HEK293 (cell line): ENCODE data around the gene HMOX1.

Source experiments
- ELK4 ChIP-seq: IDR thresholded peaks from 2 replicates; pipeline ENCODE4 v1.6.1; 2011; ENCODE audit warnings: mild to moderate bottlenecking, low read depth, low read length, borderline replicate concordance
- MEIS1 ChIP-seq: sonication (generic); formaldehyde crosslinking; IDR thresholded peaks from 2 replicates; pipeline ENCODE4 v1.8.1; 2022; ENCODE audit warnings: missing genetic modification reagents, mild to moderate bottlenecking, borderline replicate concordance
- REST ChIP-seq: fragments of 450-650 bp; formaldehyde crosslinking; IDR thresholded peaks from 2 replicates; pipeline ENCODE4 v1.5.1; 2016; ENCODE audit warnings: missing biosample characterization, missing genetic modification characterization
- SCRT2 ChIP-seq: fragments of 450-650 bp; formaldehyde crosslinking; IDR thresholded peaks from 2 replicates; pipeline ENCODE4 v1.5.1; 2016; ENCODE audit warnings: missing biosample characterization, missing genetic modification characterization
- SETDB1 ChIP-seq: IDR thresholded peaks from one replicate; pipeline ENCODE4 v1.6.1; 2017; ENCODE audit warnings: mild to moderate bottlenecking, low read length, moderate library complexity, mixed read lengths; ENCODE audit not compliant: insufficient read length
- ZNF239 ChIP-seq: fragments of 450-650 bp; formaldehyde crosslinking; IDR thresholded peaks from 2 replicates; pipeline ENCODE4 v1.5.1; 2016; ENCODE audit warnings: missing biosample characterization, missing genetic modification characterization
- ZNF416 ChIP-seq: fragments of 450-650 bp; formaldehyde crosslinking; IDR thresholded peaks from 2 replicates; pipeline ENCODE4 v1.5.1; 2016; ENCODE audit warnings: missing biosample characterization, missing genetic modification characterization
- ZNF501 ChIP-seq: fragments of 450-650 bp; formaldehyde crosslinking; IDR thresholded peaks from 2 replicates; pipeline ENCODE4 v1.5.1; 2016; ENCODE audit warnings: missing biosample characterization, missing genetic modification characterization
- ZNF658 ChIP-seq: fragments of 450-650 bp; formaldehyde crosslinking; IDR thresholded peaks from 2 replicates; pipeline ENCODE4; 2016; ENCODE audit warnings: missing biosample characterization, missing genetic modification characterization
- ZNF747 ChIP-seq: fragments of 450-650 bp; formaldehyde crosslinking; IDR thresholded peaks from 2 replicates; pipeline ENCODE4 v1.5.1; 2016; ENCODE audit warnings: missing biosample characterization, missing genetic modification characterization
- TF ChIP-seq, protein P1 (sequence below): fragments of 450-650 bp; formaldehyde crosslinking; IDR thresholded peaks from 2 replicates; pipeline ENCODE4 v1.5.1; 2016; ENCODE audit warnings: missing biosample characterization, missing genetic modification characterization
- TF ChIP-seq, protein P2 (sequence below): sonication (generic); formaldehyde crosslinking; IDR thresholded peaks from 2 replicates; pipeline ENCODE4 v1.8.1; 2022; ENCODE audit warnings: mild to moderate bottlenecking, moderate library complexity, missing genetic modification reagents

DNA sequence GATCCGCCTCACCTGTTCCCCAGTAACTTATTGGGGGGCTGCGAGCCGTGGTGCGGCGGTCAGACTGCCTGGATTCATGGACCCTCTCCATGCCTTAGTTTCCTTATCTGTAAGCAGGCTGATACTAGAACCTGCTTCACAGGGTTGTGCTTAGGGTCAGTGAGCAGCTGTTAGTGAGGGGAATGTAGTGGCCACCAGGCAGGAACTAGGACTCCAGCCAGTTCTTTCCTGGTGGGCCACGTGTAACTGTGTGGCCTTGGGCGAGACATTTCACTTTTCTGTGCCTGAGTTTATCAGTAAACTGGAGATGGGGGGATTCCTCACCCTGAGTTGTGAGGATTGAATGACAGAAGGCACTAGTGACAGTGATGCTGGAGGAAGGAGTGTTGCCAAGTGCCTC is 43.9 kb downstream of the HMOX1 start:
- TF ChIP-seq, protein P1, sequence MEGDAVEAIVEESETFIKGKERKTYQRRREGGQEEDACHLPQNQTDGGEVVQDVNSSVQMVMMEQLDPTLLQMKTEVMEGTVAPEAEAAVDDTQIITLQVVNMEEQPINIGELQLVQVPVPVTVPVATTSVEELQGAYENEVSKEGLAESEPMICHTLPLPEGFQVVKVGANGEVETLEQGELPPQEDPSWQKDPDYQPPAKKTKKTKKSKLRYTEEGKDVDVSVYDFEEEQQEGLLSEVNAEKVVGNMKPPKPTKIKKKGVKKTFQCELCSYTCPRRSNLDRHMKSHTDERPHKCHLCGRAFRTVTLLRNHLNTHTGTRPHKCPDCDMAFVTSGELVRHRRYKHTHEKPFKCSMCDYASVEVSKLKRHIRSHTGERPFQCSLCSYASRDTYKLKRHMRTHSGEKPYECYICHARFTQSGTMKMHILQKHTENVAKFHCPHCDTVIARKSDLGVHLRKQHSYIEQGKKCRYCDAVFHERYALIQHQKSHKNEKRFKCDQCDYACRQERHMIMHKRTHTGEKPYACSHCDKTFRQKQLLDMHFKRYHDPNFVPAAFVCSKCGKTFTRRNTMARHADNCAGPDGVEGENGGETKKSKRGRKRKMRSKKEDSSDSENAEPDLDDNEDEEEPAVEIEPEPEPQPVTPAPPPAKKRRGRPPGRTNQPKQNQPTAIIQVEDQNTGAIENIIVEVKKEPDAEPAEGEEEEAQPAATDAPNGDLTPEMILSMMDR (tag by site-specific recombination) = no peak
- TF ChIP-seq SCRT2 (tag by site-specific recombination) (no peak), ELK4 (no peak), SETDB1 (no peak), ZNF416 (tag by site-specific recombination) (no peak), ZNF501 (tag by site-specific recombination) (no peak), ZNF747 (no peak), MEIS1 (CRISPR knock-in tag) (no peak), ZNF658 (tag by site-specific recombination) (no peak), REST (tag by site-specific recombination) (no peak), ZNF239 (tag by site-specific recombination) (no peak)
- TF ChIP-seq, protein P2, sequence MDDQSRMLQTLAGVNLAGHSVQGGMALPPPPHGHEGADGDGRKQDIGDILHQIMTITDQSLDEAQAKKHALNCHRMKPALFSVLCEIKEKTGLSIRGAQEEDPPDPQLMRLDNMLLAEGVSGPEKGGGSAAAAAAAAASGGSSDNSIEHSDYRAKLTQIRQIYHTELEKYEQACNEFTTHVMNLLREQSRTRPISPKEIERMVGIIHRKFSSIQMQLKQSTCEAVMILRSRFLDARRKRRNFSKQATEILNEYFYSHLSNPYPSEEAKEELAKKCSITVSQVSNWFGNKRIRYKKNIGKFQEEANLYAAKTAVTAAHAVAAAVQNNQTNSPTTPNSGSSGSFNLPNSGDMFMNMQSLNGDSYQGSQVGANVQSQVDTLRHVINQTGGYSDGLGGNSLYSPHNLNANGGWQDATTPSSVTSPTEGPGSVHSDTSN (CRISPR knock-in tag) = no peak
